H9 (cell line): ENCODE data around the gene CCDC192. TPM values are rescaled to one million over a fixed set of nuclear protein-coding genes. Genes with fewer than 3 reads are reported as not detected.

ENCODE experiments used
- DNase-seq: peaks from one replicate; pipeline ENCODE4 v3.0.0-alpha.2; 2017
- H2AFZ ChIP-seq: one replicate; pipeline ENCODE4 v1.6.1; 2013; ENCODE audit warnings: mild to moderate bottlenecking, low read length, control low read depth, moderate library complexity
- H2AK5ac ChIP-seq: 2 replicates; pipeline ENCODE4 v1.6.1; 2013; ENCODE audit warnings: low read length, control low read depth, mixed read lengths; ENCODE audit not compliant: insufficient read length
- H2BK120ac ChIP-seq: one replicate; pipeline ENCODE4 v1.6.1; 2013; ENCODE audit warnings: low read depth, mild to moderate bottlenecking, low read length, control low read depth, inconsistent platforms; ENCODE audit not compliant: poor library complexity, severe bottlenecking
- H2BK12ac ChIP-seq: 2 replicates; pipeline ENCODE4 v1.6.1; 2013; ENCODE audit warnings: low read length, control low read depth, mixed read lengths, low read depth; ENCODE audit not compliant: insufficient read length
- H2BK15ac ChIP-seq: 2 replicates; pipeline ENCODE4 v1.6.1; 2013; ENCODE audit warnings: low read depth, low read length, control low read depth
- H2BK20ac ChIP-seq: one replicate; pipeline ENCODE4 v1.6.1; 2013; ENCODE audit warnings: low read depth, mild to moderate bottlenecking, low read length, control low read depth, inconsistent platforms; ENCODE audit not compliant: poor library complexity, severe bottlenecking
- H2BK5ac ChIP-seq: 2 replicates; pipeline ENCODE4 v1.6.1; 2013; ENCODE audit warnings: low read length, control low read depth, mixed read lengths; ENCODE audit not compliant: insufficient read length
- H3K14ac ChIP-seq: 2 replicates; pipeline ENCODE4 v1.6.1; 2013; ENCODE audit warnings: low read length, control low read depth; ENCODE audit not compliant: insufficient read depth
- H3K18ac ChIP-seq: 2 replicates; pipeline ENCODE4 v1.6.1; 2013; ENCODE audit warnings: low read depth, mild to moderate bottlenecking, mixed read lengths, low read length, control low read depth; ENCODE audit not compliant: insufficient read length
- H3K23ac ChIP-seq: 2 replicates; pipeline ENCODE4 v1.6.1; 2013; ENCODE audit warnings: low read length, control low read depth, mixed read lengths, low read depth; ENCODE audit not compliant: insufficient read length
- H3K23me2 ChIP-seq: 2 replicates; pipeline ENCODE4 v1.6.1; 2013; ENCODE audit warnings: low read depth, mild to moderate bottlenecking, mixed read lengths, low read length, control low read depth; ENCODE audit not compliant: insufficient read length, poor library complexity, severe bottlenecking
- H3K27ac ChIP-seq: 2 replicates; pipeline ENCODE4 v1.5.1; 2013; ENCODE audit warnings: low read length, control low read depth, mixed read lengths, low read depth; ENCODE audit not compliant: insufficient read length
- H3K27me3 ChIP-seq: 2 replicates; pipeline ENCODE4 v1.6.1; 2013; ENCODE audit warnings: low read length, control low read depth, inconsistent platforms; ENCODE audit not compliant: insufficient read depth
- H3K4ac ChIP-seq: 2 replicates; pipeline ENCODE4 v1.6.1; 2013; ENCODE audit warnings: low read depth, mild to moderate bottlenecking, control low read depth, inconsistent platforms, low read length, moderate library complexity
- H3K4me1 ChIP-seq: 2 replicates; pipeline ENCODE4 v1.6.1; 2013; ENCODE audit warnings: low read length, control low read depth, inconsistent platforms; ENCODE audit not compliant: insufficient read depth
- H3K4me2 ChIP-seq: 2 replicates; pipeline ENCODE4 v1.6.1; 2013; ENCODE audit warnings: low read length, control low read depth, mixed read lengths; ENCODE audit not compliant: insufficient read length, insufficient read depth
- H3K56ac ChIP-seq: 2 replicates; pipeline ENCODE4 v1.6.1; 2013; ENCODE audit warnings: low read depth, mild to moderate bottlenecking, mixed read lengths, low read length, control low read depth; ENCODE audit not compliant: insufficient read length
- H3K79me1 ChIP-seq: 2 replicates; pipeline ENCODE4 v1.6.1; 2013; ENCODE audit warnings: low read depth, mild to moderate bottlenecking, moderate library complexity, low read length, control low read depth, inconsistent platforms; ENCODE audit not compliant: insufficient read depth, poor library complexity, severe bottlenecking
- H3K79me2 ChIP-seq: 2 replicates; pipeline ENCODE4 v1.6.1; 2013; ENCODE audit warnings: low read length, control low read depth, inconsistent platforms; ENCODE audit not compliant: insufficient read depth
- H3K9ac ChIP-seq: 2 replicates; pipeline ENCODE4 v1.6.1; 2013; ENCODE audit warnings: low read length, control low read depth, mixed read lengths; ENCODE audit not compliant: insufficient read length; ENCODE audit errors: extremely low read depth
- H3K9me3 ChIP-seq: one replicate; pipeline ENCODE4 v1.6.1; 2013; ENCODE audit warnings: low read depth, low read length, inconsistent platforms; ENCODE audit not compliant: control insufficient read depth
- H3T11ph ChIP-seq: one replicate; pipeline ENCODE4 v1.6.1; 2013; ENCODE audit warnings: mild to moderate bottlenecking, low read length, control low read depth, inconsistent platforms
- H4K20me1 ChIP-seq: one replicate; pipeline ENCODE4 v1.6.1; 2013; ENCODE audit not compliant: control insufficient read depth, insufficient read length, insufficient read depth
- H4K5ac ChIP-seq: 2 replicates; pipeline ENCODE4 v1.6.1; 2013; ENCODE audit warnings: low read depth, mild to moderate bottlenecking, mixed read lengths, low read length, control low read depth; ENCODE audit not compliant: insufficient read length
- H4K8ac ChIP-seq: replicated peaks from 2 replicates; pipeline ENCODE4 v1.6.1; 2013; ENCODE audit warnings: low read length, control low read depth, mixed read lengths, low read depth; ENCODE audit not compliant: insufficient read length
- H4K91ac ChIP-seq: 2 replicates; pipeline ENCODE4 v1.6.1; 2013; ENCODE audit warnings: low read depth, mild to moderate bottlenecking, moderate library complexity, mixed read lengths, low read length, control low read depth; ENCODE audit not compliant: insufficient read length
- H3K27ac Mint-ChIP-seq, 3 experiments: 2 replicates in 2 of 3; 3 replicates in 1 of 3; pipeline ENCODE4 v1.8.0; 2020 to 2021; ENCODE audit warnings: mixed read lengths in 3 of 3, mild to moderate bottlenecking in 1 of 3, moderate library complexity in 1 of 3
- H3K27me3 Mint-ChIP-seq: 2 replicates; pipeline ENCODE4 v1.8.0; 2021; ENCODE audit warnings: low read depth, mild to moderate bottlenecking, moderate library complexity, mixed read lengths
- H3K36me3 Mint-ChIP-seq, 3 experiments: 2 replicates in 2 of 3; 3 replicates in 1 of 3; pipeline ENCODE4 v1.8.0; 2020 to 2021; ENCODE audit warnings: low read depth in 3 of 3, mixed read lengths in 3 of 3; ENCODE audit not compliant: insufficient read depth in 1 of 3
- H3K4me1 Mint-ChIP-seq, 2 experiments: 2 replicates each; pipeline ENCODE4 v1.8.0; 2020; ENCODE audit warnings: mixed read lengths in 2 of 2
- H3K4me3 Mint-ChIP-seq, 2 experiments: 2 replicates in 1 of 2; 3 replicates in 1 of 2; pipeline ENCODE4 v1.8.0; 2020 to 2021; ENCODE audit warnings: mild to moderate bottlenecking in 2 of 2, mixed read lengths in 2 of 2, moderate library complexity in 1 of 2
- H3K9me3 Mint-ChIP-seq, 2 experiments: 2 replicates in 1 of 2; 3 replicates in 1 of 2; pipeline ENCODE4 v1.8.0; 2020; ENCODE audit warnings: mild to moderate bottlenecking in 2 of 2, mixed read lengths in 2 of 2, moderate library complexity in 1 of 2
- CTCF ChIP-seq: fragments of 200-600 bp; sonication (generic); conservative IDR thresholded peaks from 3 replicates; pipeline ENCODE4 v1.8.0; 2021; ENCODE audit warnings: antibody characterized with exemption, mild to moderate bottlenecking
- total RNA-seq: library from RNA; stranded (reverse); gene quantifications from 2 replicates; pipeline ENCODE4 v1.2.1, GENCODE V29; 2021

CCDC192 gene
- total RNA-seq, 1 experiment from 2014 or later, result not detected

- H3K4me1 Mint-ChIP-seq, result peaks cover 1 to 5% of the 10 kb centered on the region in 2 experiments
- Histone ChIP-seq H3K79me2 (no peaks in the 10 kb centered on the region), H2BK5ac (no peak overlapping the region), H3K56ac (no peak overlapping the region), H3K27me3 (no peaks in the 10 kb centered on the region), H4K20me1 (no peaks in the 10 kb centered on the region), H3K23me2 (no peaks in the 10 kb centered on the region), H3K4me1 (no peaks in the 10 kb centered on the region), H4K91ac (no peak overlapping the region), H3K9me3 (no peaks in the 10 kb centered on the region), H2AK5ac (no peak overlapping the region), H2BK12ac (no peak overlapping the region), H3K27ac (no peak overlapping the region), H3K18ac (no peak overlapping the region), H3K79me1 (no peaks in the 10 kb centered on the region), H3K14ac (no peak overlapping the region; the same call in 1 of the 2 replicates), H3K9ac (no peak overlapping the region), H2BK20ac (no peak overlapping the region), H2BK15ac (no peak overlapping the region), H3K23ac (no peak overlapping the region), H2AFZ (no peak overlapping the region), H4K8ac (no peak overlapping the region), H2BK120ac (no peak overlapping the region), H4K5ac (no peak overlapping the region), H3K4me2 (no peak overlapping the region), H3K4ac (no peak overlapping the region), H3T11ph (no peak overlapping the region)
- no peaks in the 10 kb centered on the region for H3K27me3 Mint-ChIP-seq
- no peaks in the 10 kb centered on the region for H3K36me3 Mint-ChIP-seq
- no peak overlapping the region for H3K27ac Mint-ChIP-seq
- DNase-seq, result no peak
- no peaks in the 10 kb centered on the region for H3K9me3 Mint-ChIP-seq
- TF ChIP-seq CTCF, result no peak
- H3K4me3 Mint-ChIP-seq, result no peak overlapping the region
Measured at GRCh38 chr5:127872494-127872893, 169.3 kb downstream of the CCDC192 start.
